ENCODE results near the gene CIROP.
A peak's percentile ranks its signal among the peaks of the same experiment; 100 is the strongest.

Gene CIROP

GRCh38 chr14:23093104-23093503, 11.7 kb downstream of the CIROP start:
- DNase-seq: no peak

- no peak for DNase-seq
These were observed 13.2 kb downstream of the CIROP start for GRCh38 chr14:23091294-23092225.

GRCh38 chr14:23090254-23090636, 14.5 kb downstream of the CIROP start:
- DNase-seq: no peak

GRCh38 chr14:23089498-23090253, 15.1 kb downstream of the CIROP start:
- no peak for DNase-seq

- DNase-seq: no peak
These were observed 18.2 kb downstream of the CIROP start for GRCh38 chr14:23086565-23086964.

GRCh38 chr14:23085458-23085857, 19.3 kb downstream of the CIROP start:
- DNase-seq: no peak

- DNase-seq: no peak
These were observed 24.3 kb downstream of the CIROP start for GRCh38 chr14:23080474-23080873.

- no peak for DNase-seq
These were observed 25.1 kb downstream of the CIROP start for GRCh38 chr14:23079716-23080115.

GRCh38 chr14:23078692-23079116, 26.1 kb downstream of the CIROP start:
- DNase-seq: no peak

GRCh38 chr14:23077962-23078361, 26.8 kb downstream of the CIROP start:
- no peak for DNase-seq

GRCh38 chr14:23076785-23077408, 27.9 kb downstream of the CIROP start:
- no peak for DNase-seq

- DNase-seq: no peak
These were observed 29.9 kb downstream of the CIROP start for GRCh38 chr14:23074906-23075305.

- DNase-seq: peak in 1 of 2 experiments; percentile 1
These were observed 32.8 kb downstream of the CIROP start for GRCh38 chr14:23071921-23072539.

GRCh38 chr14:23071244-23071920, 33.4 kb downstream of the CIROP start:
- DNase-seq: peak; percentile 78 to 86

GRCh38 chr14:23070262-23071129, 34.3 kb downstream of the CIROP start:
- no peak for DNase-seq

GRCh38 chr14:23069413-23069806, 35.4 kb downstream of the CIROP start:
- DNase-seq: no peak

GRCh38 chr14:23068789-23069412, 35.9 kb downstream of the CIROP start:
- DNase-seq: peak; percentile 72 to 79

- DNase-seq: no peak
These were observed 36.7 kb downstream of the CIROP start for GRCh38 chr14:23067847-23068788.

GRCh38 chr14:23066855-23067744, 37.7 kb downstream of the CIROP start:
- no peak for DNase-seq
